Measurements from ENCODE around the gene WWOX. TPM values are rescaled to one million over a fixed set of nuclear protein-coding genes. Genes with fewer than 3 reads are reported as not detected.
A peak's percentile ranks its signal among the peaks of the same experiment; 100 is the strongest.

Gene WWOX
- total and polyA plus RNA-seq, 3 experiments from 2014 or later = 17.2 to 18.6 (median 18.2) TPM

- no peaks in the 10 kb centered on the region for H3K9me3 ChIP-seq (ENCODE audit: low read length)
- H3K27me3 ChIP-seq (ENCODE audit: insufficient read depth, low read length, poor library complexity, severe bottlenecking) = no peaks in the 10 kb centered on the region
- no peak overlapping the region for H3K27ac Mint-ChIP-seq
- no peaks in the 10 kb centered on the region for H3K36me3 ChIP-seq (ENCODE audit: insufficient read depth, low read length)
- DNase-seq = no peak
- no peak overlapping the region for H3K27ac ChIP-seq (ENCODE audit: low read depth, low read length)
- no peaks in the 10 kb centered on the region for H3K4me1 Mint-ChIP-seq
- peaks cover 0 to 5% (median 0%) of the 10 kb centered on the region in 3 donors for H3K36me3 Mint-ChIP-seq
- H3K27me3 Mint-ChIP-seq = peaks cover 0 to 4% of the 10 kb centered on the region in 2 donors
- no peak overlapping the region for H3K4me3 ChIP-seq (ENCODE audit: low read length)
- POLR2A ChIA-PET = no interaction called here
- H3K4me3 Mint-ChIP-seq = no peak overlapping the region
- H3K4me1 ChIP-seq (ENCODE audit: insufficient read depth, low read length) = no peaks in the 10 kb centered on the region
- no peaks in the 10 kb centered on the region for H3K9me3 Mint-ChIP-seq
- CTCF ChIA-PET = no interaction called here
These were observed 854.1 kb downstream of the WWOX start for GRCh38 chr16:78953526-78953925.

GRCh38 chr16:78955206-78955605 is 855.8 kb downstream of the WWOX start:
- Mint-ChIP-seq H3K36me3 (peaks cover 0 to 5% (median 0%) of the 10 kb centered on the region in 3 donors), H3K4me1 (no peaks in the 10 kb centered on the region), H3K4me3 (no peak overlapping the region), H3K27me3 (peaks cover 0 to 4% of the 10 kb centered on the region in 2 donors), H3K9me3 (no peaks in the 10 kb centered on the region), H3K27ac (no peak overlapping the region)
- Histone ChIP-seq H3K9me3 (ENCODE audit: low read length) (no peaks in the 10 kb centered on the region), H3K4me1 (ENCODE audit: insufficient read depth, low read length) (no peaks in the 10 kb centered on the region), H3K27ac (ENCODE audit: low read depth, low read length) (no peak overlapping the region), H3K4me3 (ENCODE audit: low read length) (no peak overlapping the region), H3K27me3 (ENCODE audit: insufficient read depth, low read length, poor library complexity, severe bottlenecking) (no peaks in the 10 kb centered on the region), H3K36me3 (ENCODE audit: insufficient read depth, low read length) (no peaks in the 10 kb centered on the region)
- DNase-seq = no peak
- ChIA-PET CTCF (no interaction called here), POLR2A (no interaction called here)

GRCh38 chr16:78956859-78957258 is 857.4 kb downstream of the WWOX start:
- peaks cover 0 to 6% (median 0%) of the 10 kb centered on the region in 3 donors for H3K36me3 Mint-ChIP-seq
- Histone ChIP-seq H3K4me1 (ENCODE audit: insufficient read depth, low read length) (no peaks in the 10 kb centered on the region), H3K27ac (ENCODE audit: low read depth, low read length) (no peak overlapping the region), H3K4me3 (ENCODE audit: low read length) (no peak overlapping the region), H3K9me3 (ENCODE audit: low read length) (no peaks in the 10 kb centered on the region), H3K36me3 (ENCODE audit: insufficient read depth, low read length) (no peaks in the 10 kb centered on the region), H3K27me3 (ENCODE audit: insufficient read depth, low read length, poor library complexity, severe bottlenecking) (no peaks in the 10 kb centered on the region)
- peaks cover 0 to 3% (median 0%) of the 10 kb centered on the region in 5 donors for H3K9me3 Mint-ChIP-seq
- no peak overlapping the region for H3K27ac Mint-ChIP-seq
- DNase-seq = no peak
- no peaks in the 10 kb centered on the region for H3K4me1 Mint-ChIP-seq
- CTCF ChIA-PET = no interaction called here
- H3K4me3 Mint-ChIP-seq = no peak overlapping the region
- peaks cover 0 to 4% of the 10 kb centered on the region in 2 donors for H3K27me3 Mint-ChIP-seq
- POLR2A ChIA-PET = no interaction called here

GRCh38 chr16:78957317-78958100 is 858.1 kb downstream of the WWOX start:
- no peak overlapping the region for H3K4me3 ChIP-seq (ENCODE audit: low read length)
- no peaks in the 10 kb centered on the region for H3K36me3 ChIP-seq (ENCODE audit: insufficient read depth, low read length)
- peaks cover 0 to 3% (median 0%) of the 10 kb centered on the region in 5 donors for H3K9me3 Mint-ChIP-seq
- peaks cover 0 to 4% of the 10 kb centered on the region in 2 donors for H3K27me3 Mint-ChIP-seq
- peaks cover 0 to 10% (median 0%) of the 10 kb centered on the region in 3 donors for H3K36me3 Mint-ChIP-seq
- H3K9me3 ChIP-seq (ENCODE audit: low read length) = no peaks in the 10 kb centered on the region
- no peaks in the 10 kb centered on the region for H3K4me1 ChIP-seq (ENCODE audit: insufficient read depth, low read length)
- DNase-seq = no peak
- H3K4me3 Mint-ChIP-seq = no peak overlapping the region
- no peak overlapping the region for H3K27ac Mint-ChIP-seq
- no peak overlapping the region for H3K27ac ChIP-seq (ENCODE audit: low read depth, low read length)
- ChIA-PET POLR2A (no interaction called here), CTCF (no interaction called here)
- no peaks in the 10 kb centered on the region for H3K4me1 Mint-ChIP-seq
- H3K27me3 ChIP-seq (ENCODE audit: insufficient read depth, low read length, poor library complexity, severe bottlenecking) = no peaks in the 10 kb centered on the region

- H3K4me1 Mint-ChIP-seq = no peaks in the 10 kb centered on the region
- H3K27ac Mint-ChIP-seq = peak overlapping the region in 1 of 8 donors; percentile 3
- POLR2A ChIA-PET = no interaction called here
These were observed 862.0 kb downstream of the WWOX start for GRCh38 chr16:78961464-78961863.

GRCh38 chr16:78962457-78962929 is 863.0 kb downstream of the WWOX start:
- CTCF ChIA-PET = no interaction called here

More at GRCh38 chr16:78961464-78961863, 862.0 kb downstream of the WWOX start:
- H3K9me3 ChIP-seq (ENCODE audit: low read length) = no peaks in the 10 kb centered on the region
- no peak overlapping the region for H3K4me3 ChIP-seq (ENCODE audit: low read length)
- Mint-ChIP-seq H3K4me3 (no peak overlapping the region), H3K9me3 (peaks cover 3 to 12% (median 7%) of the 10 kb centered on the region in 5 donors), H3K27me3 (no peaks in the 10 kb centered on the region), H3K36me3 (peaks cover 4 to 21% (median 7%) of the 10 kb centered on the region in 3 donors)
- H3K27me3 ChIP-seq (ENCODE audit: insufficient read depth, low read length, poor library complexity, severe bottlenecking) = no peaks in the 10 kb centered on the region
- H3K27ac ChIP-seq (ENCODE audit: low read depth, low read length) = no peak overlapping the region
- H3K4me1 ChIP-seq (ENCODE audit: insufficient read depth, low read length) = no peaks in the 10 kb centered on the region
- CTCF ChIA-PET = no interaction called here
- DNase-seq = no peak
- no peaks in the 10 kb centered on the region for H3K36me3 ChIP-seq (ENCODE audit: insufficient read depth, low read length)

GRCh38 chr16:78967948-78968347 is 868.5 kb downstream of the WWOX start:
- no peaks in the 10 kb centered on the region for H3K4me1 ChIP-seq (ENCODE audit: insufficient read depth, low read length)
- no peaks in the 10 kb centered on the region for H3K4me1 Mint-ChIP-seq
- DNase-seq = no peak
- H3K4me3 ChIP-seq (ENCODE audit: low read length) = no peak overlapping the region
- H3K27ac ChIP-seq (ENCODE audit: low read depth, low read length) = no peak overlapping the region
- no peaks in the 10 kb centered on the region for H3K27me3 ChIP-seq (ENCODE audit: insufficient read depth, low read length, poor library complexity, severe bottlenecking)
- no peaks in the 10 kb centered on the region for H3K36me3 ChIP-seq (ENCODE audit: insufficient read depth, low read length)
- ChIA-PET POLR2A (no interaction called here), CTCF (no interaction called here)
- peak overlapping the region in 1 of 8 donors; percentile 5 for H3K27ac Mint-ChIP-seq
- peaks cover 3 to 12% (median 7%) of the 10 kb centered on the region in 5 donors for H3K9me3 Mint-ChIP-seq
- no peak overlapping the region for H3K4me3 Mint-ChIP-seq
- H3K36me3 Mint-ChIP-seq = peaks cover 4 to 20% (median 5%) of the 10 kb centered on the region in 3 donors
- no peaks in the 10 kb centered on the region for H3K27me3 Mint-ChIP-seq
- H3K9me3 ChIP-seq (ENCODE audit: low read length) = no peaks in the 10 kb centered on the region

More at GRCh38 chr16:78962457-78962929, 863.0 kb downstream of the WWOX start:
- H3K27me3 ChIP-seq (ENCODE audit: insufficient read depth, low read length, poor library complexity, severe bottlenecking) = no peaks in the 10 kb centered on the region
- peaks cover 3 to 12% (median 7%) of the 10 kb centered on the region in 5 donors for H3K9me3 Mint-ChIP-seq
- peaks cover 4 to 21% (median 7%) of the 10 kb centered on the region in 3 donors for H3K36me3 Mint-ChIP-seq
- H3K36me3 ChIP-seq (ENCODE audit: insufficient read depth, low read length) = no peaks in the 10 kb centered on the region
- POLR2A ChIA-PET = no interaction called here
- H3K9me3 ChIP-seq (ENCODE audit: low read length) = no peaks in the 10 kb centered on the region
- H3K4me1 ChIP-seq (ENCODE audit: insufficient read depth, low read length) = no peaks in the 10 kb centered on the region
- no peak overlapping the region for H3K27ac Mint-ChIP-seq
- H3K4me3 Mint-ChIP-seq = no peak overlapping the region
- H3K27me3 Mint-ChIP-seq = no peaks in the 10 kb centered on the region
- H3K27ac ChIP-seq (ENCODE audit: low read depth, low read length) = no peak overlapping the region
- no peak overlapping the region for H3K4me3 ChIP-seq (ENCODE audit: low read length)
- no peaks in the 10 kb centered on the region for H3K4me1 Mint-ChIP-seq
- no peak for DNase-seq

GRCh38 chr16:78969721-78970120 is 870.3 kb downstream of the WWOX start:
- Histone ChIP-seq H3K4me3 (ENCODE audit: low read length) (no peak overlapping the region), H3K27ac (ENCODE audit: low read depth, low read length) (no peak overlapping the region), H3K9me3 (ENCODE audit: low read length) (no peaks in the 10 kb centered on the region), H3K36me3 (ENCODE audit: insufficient read depth, low read length) (no peaks in the 10 kb centered on the region), H3K4me1 (ENCODE audit: insufficient read depth, low read length) (no peaks in the 10 kb centered on the region), H3K27me3 (ENCODE audit: insufficient read depth, low read length, poor library complexity, severe bottlenecking) (no peaks in the 10 kb centered on the region)
- Mint-ChIP-seq H3K4me1 (no peaks in the 10 kb centered on the region), H3K27ac (no peak overlapping the region), H3K27me3 (no peaks in the 10 kb centered on the region), H3K36me3 (peaks cover 0 to 7% (median 2%) of the 10 kb centered on the region in 3 donors), H3K4me3 (no peak overlapping the region), H3K9me3 (peaks cover 0 to 6% (median 0%) of the 10 kb centered on the region in 5 donors)
- CTCF ChIA-PET = no interaction called here
- POLR2A ChIA-PET = no interaction called here
- no peak for DNase-seq
